ENCODE results near the gene GNA14.
"Not testable (repeated sequence)": the region's sequence is repeated elsewhere in the genome, so short reads cannot be mapped to it uniquely, and the experiment has no call there.

GNA14 gene

DNA sequence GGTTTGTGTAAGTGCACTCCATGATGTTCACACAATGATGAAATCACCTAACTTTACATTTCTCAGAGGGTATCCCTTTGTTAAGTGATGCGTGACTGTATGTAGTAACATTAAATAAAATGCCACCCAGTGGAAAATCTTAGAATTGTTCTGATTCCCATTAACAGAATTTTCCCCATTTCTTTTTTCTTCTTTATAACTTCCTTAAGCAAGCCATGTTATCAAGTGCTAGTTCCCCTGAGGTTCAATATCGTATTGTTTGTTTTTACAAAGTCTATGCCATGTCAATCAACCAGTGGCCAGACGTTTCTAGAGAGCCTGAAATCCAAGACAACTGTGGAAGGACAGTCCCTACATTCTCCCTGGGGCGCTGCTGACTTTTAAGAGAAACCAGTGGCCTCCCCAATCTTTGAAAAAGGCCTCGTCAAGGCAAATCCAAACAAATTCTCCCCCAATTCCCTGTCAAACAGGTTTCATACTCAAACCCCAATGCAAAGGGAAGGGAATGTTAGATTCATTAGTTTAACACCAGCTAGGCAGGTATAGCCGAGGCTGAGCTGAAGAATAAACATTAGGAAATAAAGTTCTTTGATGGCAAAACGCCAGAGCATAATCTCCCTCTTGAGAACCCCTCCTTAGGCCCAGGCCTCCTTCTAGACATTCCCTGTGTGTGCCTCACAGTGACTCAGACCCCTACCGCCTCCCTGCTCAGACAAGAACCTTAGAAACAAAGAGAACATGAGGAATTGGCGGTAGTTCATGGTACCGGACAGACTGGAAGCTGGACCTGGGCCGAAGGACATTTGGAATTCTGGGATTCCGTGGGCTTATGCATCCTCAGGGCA lies 198.7 kb downstream of the GNA14 start:
- DNase-seq (ENCODE audit: low read depth) = peak; percentile 85

DNA sequence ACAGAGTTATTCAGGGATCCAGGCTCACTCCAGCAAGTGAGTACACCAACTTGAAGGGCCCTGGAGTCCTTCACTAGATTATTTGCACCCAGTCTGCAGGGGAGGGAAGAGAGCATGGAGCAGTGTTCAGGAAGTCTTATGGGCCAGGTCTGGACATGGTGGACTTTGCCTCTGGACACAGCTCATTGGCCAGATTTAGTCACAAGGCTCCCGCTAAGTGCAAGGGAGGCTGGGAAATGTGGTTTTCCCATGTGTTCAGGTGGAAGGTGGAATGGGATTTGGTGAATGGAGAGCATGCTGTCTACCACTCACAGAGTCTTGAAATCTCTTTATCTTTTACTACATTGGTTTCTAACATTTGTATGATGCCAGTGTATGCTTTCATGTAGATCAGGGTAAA lies 200.5 kb downstream of the GNA14 start:
- DNase-seq (ENCODE audit: low read depth) = no peak

GRCh38 chr9:77442436-77442835 lies 205.7 kb downstream of the GNA14 start:
- no peak for DNase-seq (ENCODE audit: low read depth)

- not testable (repeated sequence) for DNase-seq (ENCODE audit: low read depth)
Measured at GRCh38 chr9:77441124-77441523, 207.0 kb downstream of the GNA14 start.

DNA sequence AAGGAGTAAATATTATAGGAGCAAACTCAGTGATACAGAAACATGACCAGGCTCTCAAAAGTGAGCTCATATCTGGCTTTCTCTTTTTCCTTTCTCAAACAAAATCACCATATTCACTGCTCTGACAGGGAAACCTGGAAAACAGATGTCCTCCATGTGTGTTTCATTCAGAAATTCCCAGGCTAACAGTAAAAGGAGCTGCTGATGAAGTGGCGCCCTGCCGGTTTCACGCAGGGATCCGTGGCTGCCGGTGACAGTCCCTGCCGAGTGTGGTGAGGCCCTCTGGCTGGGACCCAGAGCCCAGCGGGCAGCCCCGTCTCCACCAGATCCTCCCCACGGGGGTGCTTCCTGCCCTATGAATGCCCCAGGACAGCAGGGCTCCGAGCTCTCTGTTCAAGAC lies 208.1 kb downstream of the GNA14 start:
- peak; percentile 28 for DNase-seq (ENCODE audit: low read depth)

GRCh38 chr9:77438653-77439052 lies 209.5 kb downstream of the GNA14 start:
- DNase-seq (ENCODE audit: low read depth) = no peak

DNA sequence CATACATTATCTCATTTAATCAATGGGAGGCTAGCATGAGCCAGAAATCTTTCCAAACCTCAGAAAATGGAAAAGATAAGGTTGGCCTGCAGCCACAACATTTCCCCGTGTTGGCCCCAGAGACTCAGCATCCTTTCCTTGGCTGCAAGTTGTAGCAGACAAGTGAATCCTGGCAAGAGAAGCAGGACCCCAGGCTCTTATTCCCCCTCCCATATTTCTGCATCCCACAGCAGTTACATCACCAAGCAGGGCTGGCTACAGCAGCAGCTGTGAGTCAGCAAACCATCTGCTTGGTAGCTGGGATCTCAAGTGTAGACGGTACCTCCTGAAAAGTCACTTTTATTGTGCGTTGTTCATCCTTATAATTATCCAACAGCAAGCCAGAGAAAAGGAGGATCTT lies 212.4 kb downstream of the GNA14 start:
- DNase-seq (ENCODE audit: low read depth) = peak; percentile 31

GRCh38 chr9:77435277-77435676 lies 212.8 kb downstream of the GNA14 start:
- no peak for DNase-seq (ENCODE audit: low read depth)

GRCh38 chr9:77433675-77434445 lies 214.3 kb downstream of the GNA14 start:
- DNase-seq (ENCODE audit: low read depth) = peak; percentile 77

DNA sequence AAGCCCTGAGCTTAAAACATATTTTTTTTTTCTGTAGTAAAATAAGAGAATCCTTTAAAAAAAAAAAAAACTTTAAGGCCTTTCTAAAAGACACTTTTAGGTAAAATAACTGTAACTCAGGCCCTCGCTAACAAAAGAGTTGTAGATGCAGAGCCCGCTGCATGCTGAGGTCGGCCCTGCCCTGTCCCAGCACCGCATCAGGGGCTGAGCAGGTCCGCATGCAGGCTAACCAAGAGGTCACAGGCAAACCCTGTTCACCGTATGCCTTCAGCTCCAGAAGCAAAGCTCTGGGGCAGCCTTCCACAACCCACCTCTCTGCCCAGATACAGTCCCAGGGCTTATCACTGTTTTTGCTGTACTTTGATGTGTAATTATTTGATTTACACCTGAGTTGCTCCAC lies 216.1 kb downstream of the GNA14 start:
- no peak for DNase-seq (ENCODE audit: low read depth)

GRCh38 chr9:77429928-77430327 lies 218.2 kb downstream of the GNA14 start:
- no peak for DNase-seq (ENCODE audit: low read depth)

DNA sequence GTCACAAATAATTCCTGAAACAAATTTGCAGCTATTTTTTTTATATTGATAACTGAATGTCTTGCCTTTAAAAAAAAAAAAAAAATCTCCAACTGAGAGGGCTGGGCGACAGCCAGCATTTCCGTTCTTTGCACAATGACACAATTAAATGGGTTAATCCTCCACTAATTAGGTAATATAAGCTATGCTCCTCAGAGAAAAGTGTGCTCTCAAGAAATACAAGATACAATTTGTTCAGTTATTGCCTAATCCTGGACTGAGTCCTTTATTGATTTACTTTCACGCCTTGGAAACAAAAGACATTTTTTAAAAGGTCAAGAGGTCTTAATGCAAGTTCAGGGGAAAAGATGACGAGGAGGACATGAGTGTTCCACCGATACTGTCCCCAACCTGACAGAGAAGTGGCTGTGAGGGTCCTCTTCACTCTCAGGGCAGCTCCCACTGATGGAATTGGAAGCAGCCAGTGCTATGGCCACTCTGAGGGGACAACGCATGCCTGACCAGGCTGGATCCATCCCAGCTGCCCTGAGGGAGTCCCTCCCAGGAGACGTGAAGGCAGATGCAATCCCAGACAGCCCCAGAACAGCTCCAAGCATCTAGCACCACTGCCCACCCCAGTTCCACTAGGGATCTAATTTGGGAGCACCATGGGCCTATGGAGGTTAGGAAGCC lies 220.7 kb downstream of the GNA14 start:
- no peak for DNase-seq (ENCODE audit: low read depth)

- no peak for DNase-seq (ENCODE audit: low read depth)
Measured at GRCh38 chr9:77426712-77427111, 221.4 kb downstream of the GNA14 start.

GRCh38 chr9:77424993-77425392 lies 223.1 kb downstream of the GNA14 start:
- DNase-seq (ENCODE audit: low read depth) = peak; percentile 81

DNA sequence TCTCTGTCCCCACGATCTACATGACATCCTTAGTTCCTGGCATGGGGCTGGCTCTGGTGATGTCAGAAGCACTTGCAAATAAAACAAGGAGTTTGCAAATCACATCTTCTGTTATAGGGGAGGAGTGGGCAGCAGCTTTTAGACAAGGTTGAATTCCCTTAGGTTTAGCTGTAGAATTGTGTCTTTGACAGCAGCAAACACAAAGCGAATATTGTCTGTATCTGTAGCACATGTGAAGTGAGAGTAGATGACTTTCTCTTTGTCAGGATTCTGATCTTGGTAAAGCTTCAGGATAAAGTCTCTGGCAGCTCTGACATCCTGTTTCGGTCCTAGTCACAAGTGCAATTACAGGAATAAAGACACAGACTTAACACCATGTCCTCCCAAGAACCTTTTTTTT lies 224.3 kb downstream of the GNA14 start:
- DNase-seq (ENCODE audit: low read depth) = no peak

DNA sequence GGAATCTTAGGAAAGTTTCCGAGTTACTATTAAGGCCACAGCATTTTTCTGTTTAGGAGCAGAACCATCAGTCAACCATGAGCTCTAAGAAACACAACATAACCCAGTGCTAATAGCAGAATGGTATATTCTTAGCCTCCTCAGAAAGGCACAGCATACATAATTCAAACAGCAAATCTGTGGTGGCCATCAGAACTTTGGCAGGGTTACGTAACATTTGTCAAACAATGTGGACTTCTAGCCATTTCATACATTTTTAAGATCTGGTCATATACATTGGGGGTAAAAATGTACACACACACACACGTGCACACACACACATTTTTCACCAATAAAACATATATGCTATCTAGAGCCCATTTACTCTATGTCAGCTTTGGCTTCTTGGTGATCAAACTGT lies 225.2 kb downstream of the GNA14 start:
- DNase-seq (ENCODE audit: low read depth) = no peak

DNA sequence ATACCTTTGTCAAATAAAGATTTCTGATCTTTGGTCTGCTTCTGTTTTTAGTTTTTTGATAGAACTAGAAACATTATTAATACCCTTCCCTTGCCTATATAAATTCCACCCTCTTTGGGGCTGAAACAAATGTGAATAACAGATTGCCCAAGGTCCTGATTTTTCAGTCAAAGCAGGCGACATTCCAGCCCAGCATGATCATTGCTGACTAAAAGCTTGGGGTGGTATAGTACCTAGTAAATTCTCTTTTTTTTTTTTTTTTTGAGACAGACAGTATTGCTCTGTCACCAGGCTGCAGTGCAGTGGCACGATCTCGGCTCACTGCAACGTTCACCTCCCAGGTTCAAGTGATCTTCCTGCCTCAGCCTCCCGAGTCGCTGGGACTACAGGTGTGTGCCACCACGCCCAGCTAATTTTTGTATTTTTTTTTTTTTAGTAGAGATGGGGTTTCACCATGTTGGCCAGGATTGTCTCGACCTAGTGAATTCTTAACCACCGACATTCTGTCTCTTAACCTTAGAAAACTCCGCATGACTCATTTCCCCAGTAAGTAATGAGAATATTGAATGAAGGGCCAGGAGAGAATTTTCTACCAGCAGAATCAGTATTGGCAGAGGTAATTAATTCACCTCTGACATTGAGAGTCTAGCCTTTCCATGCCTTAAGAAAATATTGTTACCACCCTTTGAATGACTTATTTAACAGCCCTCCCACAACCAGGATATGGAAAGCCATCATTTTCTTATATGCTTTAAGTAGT lies 226.4 kb downstream of the GNA14 start:
- peak; percentile 78 for DNase-seq (ENCODE audit: low read depth)

GRCh38 chr9:77420641-77421040 lies 227.5 kb downstream of the GNA14 start:
- DNase-seq (ENCODE audit: low read depth) = no peak

- DNase-seq (ENCODE audit: low read depth) = no peak
Measured at GRCh38 chr9:77418226-77418625, 229.9 kb downstream of the GNA14 start.

DNA sequence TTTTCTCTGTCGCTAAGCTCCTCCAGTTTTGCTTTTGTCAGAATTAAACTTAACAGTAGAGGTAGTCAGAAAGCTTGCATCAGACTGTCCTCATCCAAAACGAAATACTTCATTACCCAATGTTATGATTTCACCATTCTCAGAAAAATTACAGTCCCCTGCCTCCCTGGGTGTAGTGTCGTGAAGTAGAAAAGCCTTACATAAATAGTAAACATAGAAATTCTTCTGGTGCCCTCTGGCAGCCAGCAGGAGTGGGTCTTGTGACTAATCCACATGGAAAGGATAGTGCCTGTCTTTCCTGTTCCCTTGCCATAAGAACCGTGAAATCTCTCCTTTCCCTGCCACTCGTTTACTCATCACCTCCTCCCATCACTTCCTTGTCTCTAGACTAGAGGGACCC lies 230.6 kb downstream of the GNA14 start:
- DNase-seq (ENCODE audit: low read depth) = peak; percentile 82

DNA sequence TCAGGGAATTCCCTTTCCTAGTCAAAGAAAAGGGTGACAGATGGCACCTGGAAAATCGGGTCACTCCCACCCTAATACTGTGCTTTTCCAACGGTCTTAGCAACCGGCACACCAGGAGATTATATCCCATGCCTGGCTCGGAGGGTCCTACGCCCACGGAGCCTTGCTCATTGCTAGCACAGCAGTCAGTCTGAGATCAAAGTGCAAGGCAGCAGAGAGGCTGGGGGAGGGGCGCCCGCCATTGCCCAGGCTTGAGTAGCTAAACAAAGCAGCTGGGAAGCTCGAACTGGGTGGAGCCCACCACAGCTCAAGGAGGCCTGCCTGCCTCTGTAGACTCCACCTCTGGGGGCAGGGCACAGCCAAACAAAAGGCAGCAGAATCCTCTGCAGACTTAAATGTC lies 239.6 kb downstream of the GNA14 start:
- not testable (repeated sequence) for DNase-seq (ENCODE audit: low read depth)

GRCh38 chr9:77403239-77403638 lies 244.9 kb downstream of the GNA14 start:
- DNase-seq (ENCODE audit: low read depth) = peak; percentile 8

Data from ELR (cell line).